ENCODE results near the gene SORCS3. TPM values are rescaled to one million over a fixed set of nuclear protein-coding genes. Genes with fewer than 3 reads are reported as not detected.

The SORCS3 gene
- total and polyA plus RNA-seq, 7 experiments from 2014 or later: 0.41 to 4.6 (median 0.61) TPM; not detected in 1

DNA sequence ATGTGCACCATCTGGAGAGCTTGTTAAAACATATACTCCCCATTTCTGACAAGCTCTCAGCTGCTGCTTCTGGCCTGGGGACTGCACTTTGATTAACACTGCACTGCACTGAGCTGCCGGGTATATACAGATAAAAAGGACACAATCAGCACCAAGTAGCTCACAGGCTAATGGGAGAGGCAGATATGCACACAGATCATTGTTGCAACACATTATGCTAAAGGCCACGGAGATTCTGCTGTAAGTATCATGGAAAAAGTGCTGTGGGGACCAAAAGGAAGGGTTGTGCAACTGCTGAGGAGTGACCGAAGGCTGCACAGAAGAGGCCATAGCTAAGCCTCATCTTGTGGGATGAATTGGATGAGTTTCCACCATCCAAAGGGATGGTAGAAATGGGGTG lies 455.2 kb downstream of the SORCS3 start:
- DNase-seq (no peak), ATAC-seq (no peak)

DNA sequence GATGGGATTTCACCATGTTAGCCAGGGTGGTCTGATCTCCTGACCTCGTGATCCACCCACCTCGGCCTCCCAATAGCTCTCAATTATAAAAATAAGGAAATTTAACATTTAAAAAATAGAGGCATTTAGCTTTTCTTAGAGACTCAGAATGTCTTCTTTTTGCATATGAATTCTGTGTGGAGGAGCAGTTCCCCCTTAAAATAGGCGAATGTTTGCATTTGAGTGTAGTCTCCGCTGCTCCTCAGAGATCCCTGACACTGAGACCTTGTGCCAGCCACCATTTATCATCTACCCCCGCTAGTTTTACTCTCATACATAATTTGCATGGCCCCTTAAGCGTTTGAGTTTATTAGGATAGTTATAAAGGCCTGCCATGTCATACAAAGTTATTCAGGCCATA lies 461.9 kb downstream of the SORCS3 start:
- Histone ChIP-seq H3K9me3 (ENCODE audit: control insufficient read depth in 2 of 3, low read length in 3 of 3) (no peaks in the 10 kb centered on the region), H3K36me3 (ENCODE audit: control insufficient read depth in 2 of 3, insufficient read depth in 3 of 3, low read length in 3 of 3) (no peaks in the 10 kb centered on the region), H3K27me3 (ENCODE audit: control insufficient read depth in 2 of 2, insufficient read depth in 2 of 2, low read length in 2 of 2) (no peaks in the 10 kb centered on the region), H3K4me3 (ENCODE audit: low read length) (no peak overlapping the region), H3K4me1 (ENCODE audit: control insufficient read depth in 2 of 2, insufficient read depth in 2 of 2, low read length in 2 of 2) (no peaks in the 10 kb centered on the region), H3K27ac (ENCODE audit: low read depth, low read length) (no peak overlapping the region)
- ChIA-PET CTCF (no interaction called here), POLR2A (no interaction called here)
- Mint-ChIP-seq H3K27me3 (no peaks in the 10 kb centered on the region), H3K36me3 (peaks cover 0 to 20% (median 13%) of the 10 kb centered on the region in 5 donors), H3K4me1 (no peaks in the 10 kb centered on the region), H3K9me3 (peaks cover 0 to 7% (median 0%) of the 10 kb centered on the region in 11 donors), H3K4me3 (no peak overlapping the region), H3K27ac (no peak overlapping the region)
- no peak for ATAC-seq
- intact Hi-C loops (cut with micrococcal nuclease): no loop called here
- no peak for DNase-seq

More for the DNA sequence above, 455.2 kb downstream of the SORCS3 start:
- POLR2A ChIA-PET: no interaction called here
- H3K36me3 Mint-ChIP-seq: peaks cover 0 to 6% (median 0%) of the 10 kb centered on the region in 5 donors
- H3K4me1 Mint-ChIP-seq: no peaks in the 10 kb centered on the region
- H3K9me3 Mint-ChIP-seq: peaks cover 0 to 2% (median 0%) of the 10 kb centered on the region in 11 donors
- Histone ChIP-seq H3K4me3 (ENCODE audit: low read length) (no peak overlapping the region), H3K9me3 (ENCODE audit: control insufficient read depth in 2 of 3, low read length in 3 of 3) (no peaks in the 10 kb centered on the region), H3K27me3 (ENCODE audit: control insufficient read depth in 2 of 2, insufficient read depth in 2 of 2, low read length in 2 of 2) (no peaks in the 10 kb centered on the region), H3K4me1 (ENCODE audit: control insufficient read depth in 2 of 2, insufficient read depth in 2 of 2, low read length in 2 of 2) (no peaks in the 10 kb centered on the region), H3K27ac (ENCODE audit: low read depth, low read length) (no peak overlapping the region), H3K36me3 (ENCODE audit: control insufficient read depth in 2 of 3, insufficient read depth in 3 of 3, low read length in 3 of 3) (no peaks in the 10 kb centered on the region)
- intact Hi-C loops (cut with micrococcal nuclease): no loop called here
- CTCF ChIA-PET: no interaction called here
- H3K4me3 Mint-ChIP-seq: no peak overlapping the region
- H3K27ac Mint-ChIP-seq: no peak overlapping the region
- H3K27me3 Mint-ChIP-seq: no peaks in the 10 kb centered on the region

DNA sequence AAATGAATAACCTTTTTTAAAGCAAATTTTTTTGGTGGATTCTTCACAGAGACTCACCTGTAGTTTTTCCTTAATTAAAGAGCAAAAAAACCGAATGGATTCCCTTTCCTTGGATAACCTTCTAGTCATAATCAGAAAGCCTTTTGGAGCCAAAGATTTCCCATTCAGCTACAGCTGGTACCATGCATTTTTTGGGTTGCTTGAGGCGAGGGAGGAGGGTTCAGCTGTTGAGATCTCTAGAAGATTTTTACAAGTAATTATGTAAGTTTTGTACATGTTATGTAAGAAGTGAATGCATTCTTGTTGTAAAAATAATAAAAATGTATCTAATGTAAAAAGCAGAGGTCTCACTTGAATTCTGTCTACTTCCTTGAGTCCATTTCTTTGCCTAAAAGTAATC lies 463.2 kb downstream of the SORCS3 start:
- intact Hi-C loops (cut with micrococcal nuclease): no loop called here
- Histone ChIP-seq H3K9me3 (ENCODE audit: control insufficient read depth in 2 of 3, low read length in 3 of 3) (no peaks in the 10 kb centered on the region), H3K4me1 (ENCODE audit: control insufficient read depth in 2 of 2, insufficient read depth in 2 of 2, low read length in 2 of 2) (no peaks in the 10 kb centered on the region), H3K27ac (ENCODE audit: low read depth, low read length) (no peak overlapping the region), H3K4me3 (ENCODE audit: low read length) (no peak overlapping the region), H3K27me3 (ENCODE audit: control insufficient read depth in 2 of 2, insufficient read depth in 2 of 2, low read length in 2 of 2) (no peaks in the 10 kb centered on the region), H3K36me3 (ENCODE audit: control insufficient read depth in 2 of 3, insufficient read depth in 3 of 3, low read length in 3 of 3) (no peaks in the 10 kb centered on the region)
- Mint-ChIP-seq H3K36me3 (peaks cover 0 to 23% (median 13%) of the 10 kb centered on the region in 5 donors), H3K27me3 (no peaks in the 10 kb centered on the region), H3K9me3 (peaks cover 0 to 7% (median 0%) of the 10 kb centered on the region in 11 donors), H3K27ac (no peak overlapping the region), H3K4me3 (no peak overlapping the region), H3K4me1 (no peaks in the 10 kb centered on the region)
- ATAC-seq: no peak
- ChIA-PET POLR2A (no interaction called here), CTCF (no interaction called here)
- no peak for DNase-seq

DNA sequence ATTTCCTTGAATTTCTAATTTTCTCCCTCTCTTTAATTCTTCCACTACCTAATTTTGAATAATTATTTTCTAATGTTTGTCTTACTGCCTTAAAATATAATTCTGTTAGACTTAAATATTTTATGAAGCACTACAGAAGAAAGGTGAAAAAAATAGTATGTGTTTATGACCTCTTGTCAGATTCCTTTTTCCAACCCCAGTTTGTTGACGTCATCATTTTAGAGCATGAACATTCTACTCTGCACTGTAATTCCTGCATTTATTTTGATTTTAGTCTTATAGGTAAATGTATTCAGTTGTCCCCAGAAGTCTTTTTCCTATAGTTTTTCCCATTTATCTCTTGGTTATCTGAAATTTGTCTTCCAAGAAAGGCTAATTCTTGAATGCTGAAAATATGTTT lies 468.1 kb downstream of the SORCS3 start:
- no peaks in the 10 kb centered on the region for H3K27me3 ChIP-seq (ENCODE audit: control insufficient read depth in 2 of 2, insufficient read depth in 2 of 2, low read length in 2 of 2)
- H3K36me3 ChIP-seq (ENCODE audit: control insufficient read depth in 2 of 3, insufficient read depth in 3 of 3, low read length in 3 of 3): no peaks in the 10 kb centered on the region
- no peak overlapping the region for H3K4me3 Mint-ChIP-seq
- no peaks in the 10 kb centered on the region for H3K9me3 ChIP-seq (ENCODE audit: control insufficient read depth in 2 of 3, low read length in 3 of 3)
- peaks cover 0 to 4% (median 0%) of the 10 kb centered on the region in 11 donors for H3K9me3 Mint-ChIP-seq
- no peak for DNase-seq
- no peak for ATAC-seq
- H3K27me3 Mint-ChIP-seq: peaks cover 0 to 3% (median 0%) of the 10 kb centered on the region in 5 donors
- ChIA-PET POLR2A (no interaction called here), CTCF (no interaction called here)
- no peak overlapping the region for H3K4me3 ChIP-seq (ENCODE audit: low read length)
- peaks cover 0 to 26% (median 13%) of the 10 kb centered on the region in 5 donors for H3K36me3 Mint-ChIP-seq
- H3K4me1 Mint-ChIP-seq: no peaks in the 10 kb centered on the region
- no peak overlapping the region for H3K27ac ChIP-seq (ENCODE audit: low read depth, low read length)
- no peak overlapping the region for H3K27ac Mint-ChIP-seq
- no peaks in the 10 kb centered on the region for H3K4me1 ChIP-seq (ENCODE audit: control insufficient read depth in 2 of 2, insufficient read depth in 2 of 2, low read length in 2 of 2)
- intact Hi-C loops (cut with micrococcal nuclease): no loop called here

DNA sequence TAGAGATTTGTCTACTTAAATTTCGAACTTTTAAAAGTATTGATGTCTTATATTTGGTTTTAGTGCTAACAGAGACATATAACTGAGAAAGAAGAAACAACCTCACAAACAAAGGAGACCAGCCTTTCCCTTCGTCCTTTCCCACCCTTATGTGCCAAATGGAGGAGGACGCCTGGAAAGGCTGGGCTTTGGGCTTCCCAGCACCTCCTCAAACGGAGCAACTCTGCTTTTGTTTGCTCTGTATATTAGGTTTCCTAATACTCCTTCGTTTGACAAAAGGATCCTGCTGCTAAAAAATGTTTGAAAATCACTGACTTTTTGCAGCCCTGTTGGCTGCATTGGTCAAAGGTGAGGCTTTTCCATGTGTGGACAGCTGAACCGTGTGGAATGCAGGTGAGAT lies 471.8 kb downstream of the SORCS3 start:
- Histone ChIP-seq H3K4me3 (ENCODE audit: low read length) (no peak overlapping the region), H3K4me1 (ENCODE audit: control insufficient read depth in 2 of 2, insufficient read depth in 2 of 2, low read length in 2 of 2) (no peaks in the 10 kb centered on the region), H3K27ac (ENCODE audit: low read depth, low read length) (no peak overlapping the region), H3K36me3 (ENCODE audit: control insufficient read depth in 2 of 3, insufficient read depth in 3 of 3, low read length in 3 of 3) (no peaks in the 10 kb centered on the region), H3K27me3 (ENCODE audit: control insufficient read depth in 2 of 2, insufficient read depth in 2 of 2, low read length in 2 of 2) (no peaks in the 10 kb centered on the region), H3K9me3 (ENCODE audit: control insufficient read depth in 2 of 3, low read length in 3 of 3) (no peaks in the 10 kb centered on the region)
- CTCF ChIA-PET: no interaction called here
- H3K27me3 Mint-ChIP-seq: peaks cover 0 to 3% (median 0%) of the 10 kb centered on the region in 5 donors
- intact Hi-C loops (cut with micrococcal nuclease): no loop called here
- no peaks in the 10 kb centered on the region for H3K4me1 Mint-ChIP-seq
- no peak for ATAC-seq
- POLR2A ChIA-PET: no interaction called here
- no peak overlapping the region for H3K27ac Mint-ChIP-seq
- peaks cover 0 to 7% (median 2%) of the 10 kb centered on the region in 11 donors for H3K9me3 Mint-ChIP-seq
- H3K36me3 Mint-ChIP-seq: peaks cover 0 to 20% (median 4%) of the 10 kb centered on the region in 5 donors
- DNase-seq: no peak
- H3K4me3 Mint-ChIP-seq: no peak overlapping the region

DNA sequence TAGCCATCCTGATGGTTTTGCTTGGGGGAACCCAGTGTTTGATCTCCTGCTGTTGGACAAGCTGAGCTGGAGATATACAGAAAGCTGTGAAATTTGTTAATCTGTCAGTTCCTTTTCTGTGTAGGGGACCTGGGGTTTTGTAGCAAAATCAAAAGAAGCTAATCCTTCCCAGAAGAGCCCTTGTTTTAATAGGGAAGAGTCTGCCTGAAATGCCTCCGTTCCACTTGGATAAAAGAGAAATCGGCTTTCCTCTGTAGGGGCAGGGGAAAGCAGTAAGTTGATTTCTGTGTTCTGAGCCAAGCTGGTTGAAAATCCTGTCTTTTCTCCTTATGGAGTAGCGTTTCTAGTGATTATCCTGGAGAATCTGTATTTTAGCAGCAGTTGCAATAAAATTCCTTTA lies 472.6 kb downstream of the SORCS3 start:
- no peaks in the 10 kb centered on the region for H3K27me3 ChIP-seq (ENCODE audit: control insufficient read depth in 2 of 2, insufficient read depth in 2 of 2, low read length in 2 of 2)
- intact Hi-C loops (cut with micrococcal nuclease): no loop called here
- no peak for DNase-seq
- H3K9me3 ChIP-seq (ENCODE audit: control insufficient read depth in 2 of 3, low read length in 3 of 3): no peaks in the 10 kb centered on the region
- peaks cover 0 to 3% (median 0%) of the 10 kb centered on the region in 5 donors for H3K27me3 Mint-ChIP-seq
- no peak overlapping the region for H3K4me3 ChIP-seq (ENCODE audit: low read length)
- no peaks in the 10 kb centered on the region for H3K4me1 Mint-ChIP-seq
- no peaks in the 10 kb centered on the region for H3K36me3 ChIP-seq (ENCODE audit: control insufficient read depth in 2 of 3, insufficient read depth in 3 of 3, low read length in 3 of 3)
- ATAC-seq: no peak
- peaks cover 0 to 28% (median 7%) of the 10 kb centered on the region in 5 donors for H3K36me3 Mint-ChIP-seq
- H3K9me3 Mint-ChIP-seq: peaks cover 0 to 13% (median 3%) of the 10 kb centered on the region in 11 donors
- H3K27ac ChIP-seq (ENCODE audit: low read depth, low read length): no peak overlapping the region
- H3K4me3 Mint-ChIP-seq: no peak overlapping the region
- ChIA-PET POLR2A (no interaction called here), CTCF (no interaction called here)
- no peak overlapping the region for H3K27ac Mint-ChIP-seq
- no peaks in the 10 kb centered on the region for H3K4me1 ChIP-seq (ENCODE audit: control insufficient read depth in 2 of 2, insufficient read depth in 2 of 2, low read length in 2 of 2)

DNA sequence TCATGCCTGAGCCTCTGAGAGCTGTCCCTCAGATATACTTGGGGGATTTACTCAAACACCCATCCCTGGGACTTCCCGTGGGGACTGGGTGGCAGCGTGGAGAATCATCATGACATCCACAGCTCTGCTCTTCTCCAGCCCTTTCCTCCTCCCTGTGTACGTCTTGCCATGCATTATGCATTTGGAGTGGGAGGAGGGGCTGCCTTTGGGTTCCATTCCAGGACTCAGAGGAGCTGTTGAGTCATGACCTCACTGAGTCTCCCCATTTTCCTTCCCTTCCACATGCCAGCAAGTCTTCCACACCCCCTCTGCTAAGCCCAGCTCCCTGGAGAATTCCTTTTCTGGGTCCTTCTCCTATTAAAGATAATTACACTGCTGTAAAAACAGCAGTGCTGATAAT lies 480.7 kb downstream of the SORCS3 start:
- intact Hi-C loops (cut with micrococcal nuclease): no loop called here
- Histone ChIP-seq H3K27me3 (ENCODE audit: control insufficient read depth in 2 of 2, insufficient read depth in 2 of 2, low read length in 2 of 2) (no peaks in the 10 kb centered on the region), H3K4me3 (ENCODE audit: low read length) (no peak overlapping the region), H3K36me3 (ENCODE audit: control insufficient read depth in 2 of 3, insufficient read depth in 3 of 3, low read length in 3 of 3) (no peaks in the 10 kb centered on the region), H3K27ac (ENCODE audit: low read depth, low read length) (no peak overlapping the region), H3K9me3 (ENCODE audit: control insufficient read depth in 2 of 3, low read length in 3 of 3) (no peaks in the 10 kb centered on the region), H3K4me1 (ENCODE audit: control insufficient read depth in 2 of 2, insufficient read depth in 2 of 2, low read length in 2 of 2) (no peaks in the 10 kb centered on the region)
- H3K27ac Mint-ChIP-seq: no peak overlapping the region
- no peak for DNase-seq
- H3K27me3 Mint-ChIP-seq: no peaks in the 10 kb centered on the region
- no peak for ATAC-seq
- no peak overlapping the region for H3K4me3 Mint-ChIP-seq
- peaks cover 0 to 51% (median 9%) of the 10 kb centered on the region in 5 donors for H3K36me3 Mint-ChIP-seq
- peaks cover 0 to 11% (median 2%) of the 10 kb centered on the region in 11 donors for H3K9me3 Mint-ChIP-seq
- ChIA-PET POLR2A (no interaction called here), CTCF (no interaction called here)
- no peaks in the 10 kb centered on the region for H3K4me1 Mint-ChIP-seq
